Thyroid gland (tissue), 4 donors: ENCODE measurements around the gene NDUFA13. TPM values are rescaled to one million over a fixed set of nuclear protein-coding genes. Genes with fewer than 3 reads are reported as not detected.

Source experiments
- DNase-seq, 2 donors: peaks; one replicate each; pipeline ENCODE4 v3.0.0-alpha.2; 2019
- H3K27ac ChIP-seq, 3 donors: fragments of 200-600 bp; sonication (generic); 1 replicate in 2 of 3; 2 replicates in 1 of 3; pipeline ENCODE4 v1.5.1; 2016 to 2019; ENCODE audit warnings: mild to moderate bottlenecking in 1 of 3, moderate library complexity in 1 of 3
- H3K27me3 ChIP-seq: fragments of 200-600 bp; sonication (generic); one replicate; pipeline ENCODE4 v1.5.1; 2019
- H3K36me3 ChIP-seq, 2 donors: fragments of 200-600 bp; sonication (generic); one replicate each; pipeline ENCODE4 v1.5.1; 2016 to 2019
- H3K4me1 ChIP-seq, 2 donors: fragments of 200-600 bp; sonication (generic); one replicate each; pipeline ENCODE4 v1.5.1; 2017 to 2019
- H3K4me3 ChIP-seq, 3 donors: fragments of 200-600 bp; sonication (generic); replicated peaks in 1 of 3; 1 replicate in 2 of 3; 2 replicates in 1 of 3; pipeline ENCODE4 v1.5.1; 2016; ENCODE audit warnings: mild to moderate bottlenecking in 1 of 3
- H3K9me3 ChIP-seq: fragments of 200-600 bp; sonication (generic); one replicate; pipeline ENCODE4 v1.5.1; 2017
- CTCF ChIP-seq, 6 experiments: fragments of 200-600 bp in 3 of 6; fragments of 450-650 bp in 3 of 6; sonication (generic) in 3 of 6; IDR thresholded peaks; one replicate each; pipeline ENCODE4 v1.5.1; 2016 to 2019; ENCODE audit warnings: antibody characterized with exemption in 6 of 6, mild to moderate bottlenecking in 2 of 6, inconsistent platforms in 1 of 6, moderate library complexity in 1 of 6
- POLR2A ChIP-seq, 2 donors: fragments of 450-650 bp; IDR thresholded peaks; one replicate each; pipeline ENCODE4 v1.6.1; 2017; ENCODE audit warnings: antibody characterized with exemption in 2 of 2, mild to moderate bottlenecking in 2 of 2, moderate library complexity in 1 of 2
- WGBS, 2 donors: methylation state at CpG; one replicate each; pipeline ENCODE4 v1.1.5; 2017; 5-methylcytosine and 5-hydroxymethylcytosine counted together
- intact Hi-C: fragments of 100-400 bp; cut with DNase I; formaldehyde crosslinking; loops from one replicate; pipeline ENCODE4 v1.15.1; 2023
- total RNA-seq, 4 donors: library from RNA; depleted of rRNA; stranded (reverse); fragments of >200 nt; gene quantifications; one replicate each; pipeline ENCODE4 v1.2.3, GENCODE V29; 2016

Gene NDUFA13
- total RNA-seq, 4 donors from 2014 or later = 32.8 to 265 (median 63.6) TPM

- peak; percentile 81 to 85 for DNase-seq
- WGBS, 2 donors = 27 to 33% methylated on average over 19 to 20 of the region's 20 CpGs
- Histone ChIP-seq H3K27ac (peak overlapping the region; percentile 65 to 87 (median 70)), H3K4me3 (no peak overlapping the region), H3K4me1 (peaks cover 27 to 32% of the 10 kb centered on the region in 2 donors), H3K9me3 (no peaks in the 10 kb centered on the region), H3K27me3 (no peaks in the 10 kb centered on the region), H3K36me3 (peaks cover 11 to 15% of the 10 kb centered on the region in 2 donors)
- intact Hi-C loops = loop anchor here (2.0 kb wide), 1 partner anchor 124 kb away; no protein-coding TSS in a partner anchor
- TF ChIP-seq POLR2A (IDR thresholded peaks at IDR 0.05) (no peak), CTCF (IDR thresholded peaks at IDR 0.05) (peak; percentile 44 to 91 (median 82))
Observed at GRCh38 chr19:19490214-19490968, 25.6 kb upstream of the NDUFA13 start.

DNA sequence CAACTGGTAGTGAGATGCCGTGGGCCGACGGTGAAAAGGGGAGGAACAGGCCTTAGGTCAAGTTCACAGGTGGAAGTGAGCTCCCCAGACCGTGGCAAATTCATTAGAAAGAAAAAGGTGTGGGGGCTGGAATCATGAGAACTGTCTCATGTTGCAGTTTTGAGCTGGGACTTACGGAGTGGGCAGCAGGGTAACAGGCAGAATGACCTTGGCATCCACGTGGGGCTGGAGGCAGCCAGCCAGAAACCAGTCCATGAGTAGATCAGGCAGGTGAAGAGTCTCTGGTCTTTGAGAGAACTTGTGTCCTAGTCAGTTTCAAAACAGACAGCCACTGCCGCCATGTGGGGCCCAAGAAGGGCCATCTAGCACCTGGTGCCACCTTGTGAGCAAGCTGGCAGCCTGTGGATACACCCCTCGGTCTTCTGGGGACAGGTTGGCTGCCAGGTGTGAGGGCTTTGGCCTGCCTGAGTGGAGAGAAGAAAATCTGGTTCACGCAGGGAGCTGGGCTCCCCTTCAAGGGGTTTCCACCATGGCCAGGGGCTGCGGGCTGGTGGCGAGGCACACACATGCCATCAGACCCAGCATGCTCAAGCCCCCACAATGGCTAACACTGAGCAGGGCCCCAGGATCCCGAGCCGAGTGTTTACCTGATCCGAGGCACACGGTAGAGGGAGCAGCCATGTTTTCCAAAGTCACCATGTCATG is 24.6 kb upstream of the NDUFA13 start:
- Histone ChIP-seq H3K4me1 (peaks cover 27 to 32% of the 10 kb centered on the region in 2 donors), H3K27me3 (no peaks in the 10 kb centered on the region), H3K9me3 (no peaks in the 10 kb centered on the region), H3K36me3 (peaks cover 21 to 24% of the 10 kb centered on the region in 2 donors), H3K27ac (no peak overlapping the region), H3K4me3 (no peak overlapping the region)
- TF ChIP-seq POLR2A (IDR thresholded peaks at IDR 0.05) = no peak
- TF ChIP-seq CTCF (IDR thresholded peaks at IDR 0.05) = no peak
- intact Hi-C loops = loop anchor here (2.0 kb wide), 1 partner anchor 125 kb away; no protein-coding TSS in a partner anchor
- no peak for DNase-seq
- WGBS, 2 donors = 77 to 87% methylated on average over 13 to 15 of the region's 15 CpGs

DNA sequence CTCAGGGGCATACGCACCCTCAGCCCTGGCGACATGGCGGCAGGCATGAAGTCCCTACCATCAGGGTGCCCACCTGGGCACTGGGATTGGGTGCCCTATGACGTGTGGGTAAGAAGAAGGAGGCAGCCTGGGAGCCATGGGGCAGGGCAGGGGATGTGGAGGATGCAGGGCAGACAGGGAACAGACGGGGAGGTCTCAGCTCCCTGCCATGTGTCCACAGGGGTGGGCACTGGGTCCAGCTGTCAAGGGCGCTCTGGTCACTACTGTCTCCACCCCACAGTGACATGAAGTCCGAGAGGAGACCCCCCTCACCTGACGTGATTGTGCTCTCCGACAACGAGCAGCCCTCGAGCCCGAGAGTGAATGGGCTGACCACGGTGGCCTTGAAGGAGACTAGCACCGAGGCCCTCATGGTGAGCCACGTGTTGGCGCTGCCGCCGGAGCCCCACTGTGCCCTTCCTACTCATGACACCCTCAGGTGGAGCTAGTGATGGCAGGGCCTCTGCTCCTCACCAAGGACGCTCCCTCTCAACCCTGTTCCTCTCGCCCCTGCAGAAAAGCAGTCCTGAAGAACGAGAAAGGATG is 23.9 kb upstream of the NDUFA13 start:
- DNase-seq = no peak
- H3K9me3 ChIP-seq = no peaks in the 10 kb centered on the region
- TF ChIP-seq CTCF (IDR thresholded peaks at IDR 0.05) = no peak
- TF ChIP-seq POLR2A (IDR thresholded peaks at IDR 0.05) = no peak
- peaks cover 27 to 30% of the 10 kb centered on the region in 2 donors for H3K4me1 ChIP-seq
- H3K27ac ChIP-seq = no peak overlapping the region
- peaks cover 25 to 29% of the 10 kb centered on the region in 2 donors for H3K36me3 ChIP-seq
- intact Hi-C loops = no loop called here
- H3K4me3 ChIP-seq = no peak overlapping the region
- WGBS, 2 donors = 88 to 95% methylated on average over 12 to 21 of the region's 21 CpGs
- H3K27me3 ChIP-seq = no peaks in the 10 kb centered on the region

- no peak for DNase-seq
- intact Hi-C loops = no loop called here
- TF ChIP-seq POLR2A (IDR thresholded peaks at IDR 0.05) = no peak
- no peak for TF ChIP-seq CTCF (IDR thresholded peaks at IDR 0.05)
- Histone ChIP-seq H3K36me3 (peaks cover 40 to 41% of the 10 kb centered on the region in 2 donors), H3K4me1 (peaks cover 10 to 13% of the 10 kb centered on the region in 2 donors), H3K27ac (no peak overlapping the region), H3K4me3 (no peak overlapping the region), H3K9me3 (no peaks in the 10 kb centered on the region), H3K27me3 (no peaks in the 10 kb centered on the region)
- 86 to 90% methylated on average over 14 of the region's 15 CpGs for WGBS, 2 donors
Observed at GRCh38 chr19:19493841-19494546, 22.0 kb upstream of the NDUFA13 start.
